CD4-positive, alpha-beta T cell (primary cell): ENCODE results near the gene BTBD17. TPM values are rescaled to one million over a fixed set of nuclear protein-coding genes. Genes with fewer than 3 reads are reported as not detected.

Experiments
- ATAC-seq: fragments of 200-7000 bp; cut with Tn5 transposase; one replicate; pipeline ENCODE4 v1.10.0; 2022; ENCODE audit warnings: mild to moderate bottlenecking; ENCODE audit not compliant: poor library complexity
- CTCF ChIA-PET: fragments of 350-600 bp; sonication (Branson Sonifier 250); formaldehyde crosslinking; loops from one replicate; lab custom pipeline; 2021; ENCODE audit warnings: antibody characterized with exemption, inconsistent platforms; lab: Charles Lee
- POLR2A ChIA-PET: fragments of 350-600 bp; sonication (Branson Sonifier 250); formaldehyde crosslinking; loops from one replicate; lab custom pipeline; 2021; ENCODE audit warnings: antibody characterized with exemption, inconsistent platforms; lab: Charles Lee
- DNase-seq, 14 experiments: peaks; one replicate each; pipeline ENCODE4 v3.0.0-alpha.2; 2013 to 2020; ENCODE audit warnings: mixed read lengths in 2 of 14
- H3K27ac ChIP-seq, 2 donors: one replicate each; pipeline versions ENCODE4 v1.5.1 to v1.7.0; 2013; ENCODE audit warnings: low read length in 2 of 2, low read depth in 1 of 2, mild to moderate bottlenecking in 1 of 2
- H3K27me3 ChIP-seq, 2 experiments: 1 replicate in 1 of 2; 2 replicates in 1 of 2; pipeline versions ENCODE4 v1.6.1 to v1.7.0; 2013; ENCODE audit warnings: low read length in 2 of 2, control low read depth in 1 of 2, mild to moderate bottlenecking in 1 of 2, moderate library complexity in 1 of 2; ENCODE audit not compliant: insufficient read depth in 2 of 2, control insufficient read depth in 1 of 2
- H3K36me3 ChIP-seq: one replicate; pipeline ENCODE4 v1.6.1; 2013; ENCODE audit warnings: low read length, control low read depth; ENCODE audit not compliant: insufficient read depth
- H3K4me1 ChIP-seq: one replicate; pipeline ENCODE4 v1.6.1; 2013; ENCODE audit warnings: low read length, control low read depth; ENCODE audit not compliant: insufficient read depth
- H3K4me3 ChIP-seq: one replicate; pipeline ENCODE4 v1.5.1; 2013; ENCODE audit warnings: mild to moderate bottlenecking, low read length, moderate library complexity
- H3K9me3 ChIP-seq, 2 experiments: 1 replicate in 1 of 2; 2 replicates in 1 of 2; pipeline versions ENCODE4 v1.6.1 to v1.7.0; 2013; ENCODE audit warnings: low read length in 2 of 2, mild to moderate bottlenecking in 2 of 2, control low read depth in 1 of 2, moderate library complexity in 1 of 2; ENCODE audit not compliant: control insufficient read depth in 1 of 2, insufficient read depth in 1 of 2
- H3K27ac Mint-ChIP-seq: one replicate; pipeline ENCODE4 v1.8.0; 2020; ENCODE audit warnings: mixed read lengths
- H3K27me3 Mint-ChIP-seq: one replicate; pipeline ENCODE4 v1.8.0; 2021; ENCODE audit warnings: mixed read lengths
- H3K36me3 Mint-ChIP-seq: one replicate; pipeline ENCODE4 v1.8.0; 2021; ENCODE audit warnings: low read depth, mixed read lengths
- H3K4me1 Mint-ChIP-seq: one replicate; pipeline ENCODE4 v1.8.0; 2021; ENCODE audit warnings: low read depth, mixed read lengths
- H3K4me3 Mint-ChIP-seq: one replicate; pipeline ENCODE4 v1.8.0; 2020; ENCODE audit warnings: mild to moderate bottlenecking, mixed read lengths
- H3K9me3 Mint-ChIP-seq: one replicate; pipeline ENCODE4 v1.8.0; 2020; ENCODE audit warnings: mixed read lengths
- CTCF ChIP-seq: fragments of 200-600 bp; IDR thresholded peaks from one replicate; pipeline ENCODE4 v1.8.0; 2022; ENCODE audit warnings: antibody characterized with exemption, mild to moderate bottlenecking
- intact Hi-C, 2 experiments: fragments of 100-400 bp; cut with DNase I in 1 of 2; cut with micrococcal nuclease in 1 of 2; formaldehyde crosslinking; loops; one replicate each; pipeline versions ENCODE4 v1.15.1 to v1.9.0; 2023 to 2025; cut with DNase I, micrococcal nuclease
- total RNA-seq, 174 experiments: library from RNA in 2 of 174; stranded (reverse) in 2 of 174; gene quantifications; one replicate each; pipeline ENCODE4 v1.2.3 and lab custom pipeline; 2021 to 2026

BTBD17 gene
- total RNA-seq, 2 experiments from 2014 or later, result not detected

DNA sequence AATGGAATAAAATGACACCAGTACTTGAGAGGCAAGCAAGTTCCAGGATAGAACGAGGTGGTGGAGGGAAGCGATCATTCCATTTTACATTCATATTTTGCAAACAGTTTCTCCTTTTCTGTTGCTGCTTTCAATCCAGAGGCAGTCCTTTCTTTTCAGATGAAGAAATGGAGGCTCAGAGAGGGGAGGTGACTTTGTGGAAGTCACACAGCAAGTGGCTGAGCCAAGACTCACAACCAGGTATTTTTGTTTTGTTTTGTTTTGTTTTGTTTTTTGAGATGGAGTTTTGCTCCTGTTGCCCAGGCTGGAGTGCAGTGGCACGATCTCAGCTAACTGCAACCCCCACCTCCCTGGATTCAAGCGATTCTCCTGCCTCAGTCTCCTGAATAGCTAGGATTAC lies 34.9 kb upstream of the BTBD17 start:
- ATAC-seq, result no peak
- Mint-ChIP-seq H3K4me3 (no peak overlapping the region), H3K27me3 (no peaks in the 10 kb centered on the region), H3K9me3 (no peaks in the 10 kb centered on the region), H3K36me3 (no peaks in the 10 kb centered on the region), H3K27ac (no peak overlapping the region), H3K4me1 (no peaks in the 10 kb centered on the region)
- no peak overlapping the region for H3K4me3 ChIP-seq
- no peak overlapping the region for H3K27ac ChIP-seq
- no peaks in the 10 kb centered on the region for H3K36me3 ChIP-seq
- POLR2A ChIA-PET, result no interaction called here
- no peak for TF ChIP-seq CTCF
- no peaks in the 10 kb centered on the region for H3K4me1 ChIP-seq
- CTCF ChIA-PET, result no interaction called here
- no peaks in the 10 kb centered on the region for H3K9me3 ChIP-seq
- H3K27me3 ChIP-seq, result no peaks in the 10 kb centered on the region
- no peak for DNase-seq
- intact Hi-C loops, result no loop called here

DNA sequence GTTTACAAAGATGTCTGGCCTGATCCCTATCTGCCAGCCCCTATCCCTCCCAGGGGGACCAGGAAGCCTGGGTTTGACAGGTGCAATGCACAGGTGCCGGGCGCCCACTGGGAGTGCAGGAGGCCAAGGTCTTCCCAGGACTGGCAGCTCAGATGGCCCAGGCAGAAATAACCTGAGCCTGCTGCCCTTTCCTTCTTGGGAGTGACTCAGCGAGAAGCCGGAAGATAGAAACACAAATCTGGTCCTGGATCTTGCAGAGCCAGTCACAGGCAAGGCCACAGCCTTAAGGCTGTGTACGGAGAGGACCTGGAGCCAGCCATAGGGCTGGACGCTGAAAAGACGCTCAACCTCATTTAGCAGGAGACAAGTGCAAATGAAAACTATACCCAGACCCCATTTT lies 33.3 kb upstream of the BTBD17 start:
- ChIA-PET CTCF (interaction anchor here (1.0 kb wide), 1 partner anchor 16 kb away, joined by 3 read pairs; no protein-coding TSS in a partner anchor), POLR2A (no interaction called here)
- no peaks in the 10 kb centered on the region for H3K4me1 ChIP-seq
- ATAC-seq (no peak), DNase-seq (no peak)
- Mint-ChIP-seq H3K36me3 (no peaks in the 10 kb centered on the region), H3K4me1 (no peaks in the 10 kb centered on the region), H3K27ac (no peak overlapping the region), H3K4me3 (no peak overlapping the region), H3K27me3 (no peaks in the 10 kb centered on the region), H3K9me3 (no peaks in the 10 kb centered on the region)
- no peaks in the 10 kb centered on the region for H3K9me3 ChIP-seq
- intact Hi-C loops, result no loop called here
- no peaks in the 10 kb centered on the region for H3K36me3 ChIP-seq
- no peak for TF ChIP-seq CTCF
- no peak overlapping the region for H3K27ac ChIP-seq
- H3K4me3 ChIP-seq, result no peak overlapping the region
- no peaks in the 10 kb centered on the region for H3K27me3 ChIP-seq

- no peaks in the 10 kb centered on the region for H3K9me3 Mint-ChIP-seq
- H3K27ac ChIP-seq, result no peak overlapping the region
- no peaks in the 10 kb centered on the region for H3K27me3 ChIP-seq
- no peaks in the 10 kb centered on the region for H3K36me3 Mint-ChIP-seq
- H3K27me3 Mint-ChIP-seq, result no peaks in the 10 kb centered on the region
- no peak overlapping the region for H3K27ac Mint-ChIP-seq
- no peaks in the 10 kb centered on the region for H3K9me3 ChIP-seq
- no peak for DNase-seq
- H3K4me1 Mint-ChIP-seq, result no peaks in the 10 kb centered on the region
- no peak for TF ChIP-seq CTCF
- ChIA-PET CTCF (no interaction called here), POLR2A (no interaction called here)
- no peak overlapping the region for H3K4me3 Mint-ChIP-seq
- no peak for ATAC-seq
- H3K4me1 ChIP-seq, result no peaks in the 10 kb centered on the region
- intact Hi-C loops, result no loop called here
- no peaks in the 10 kb centered on the region for H3K36me3 ChIP-seq
- no peak overlapping the region for H3K4me3 ChIP-seq
These were observed 32.7 kb upstream of the BTBD17 start for GRCh38 chr17:74394275-74394950.
